HEK293T (cell line): ENCODE measurements around the gene MT1E.

Source experiments
- ARNT ChIP-seq: fragments of 450-650 bp; IDR thresholded peaks from 2 replicates; pipeline ENCODE4 v1.6.1; 2017; ENCODE audit warnings: mild to moderate bottlenecking
- CTBP1 ChIP-seq: fragments of 450-650 bp; IDR thresholded peaks from 2 replicates; pipeline ENCODE4 v1.6.1; 2016; ENCODE audit warnings: borderline replicate concordance
- ELF4 ChIP-seq: fragments of 450-650 bp; IDR thresholded peaks from 2 replicates; pipeline ENCODE4 v1.6.1; 2017; ENCODE audit warnings: antibody characterized with exemption
- FOXA1 ChIP-seq: fragments of 450-650 bp; IDR thresholded peaks from 2 replicates; pipeline ENCODE4 v1.6.1; 2016; ENCODE audit warnings: mild to moderate bottlenecking
- L3MBTL2 ChIP-seq: fragments of 450-650 bp; conservative IDR thresholded peaks from 2 replicates; pipeline ENCODE4 v1.6.1; 2016; ENCODE audit warnings: mild to moderate bottlenecking
- LEF1 ChIP-seq: fragments of 450-650 bp; IDR thresholded peaks from 2 replicates; pipeline ENCODE4 v1.6.1; 2017; ENCODE audit warnings: mild to moderate bottlenecking, borderline replicate concordance
- SP1 ChIP-seq: fragments of 450-650 bp; IDR thresholded peaks from 2 replicates; pipeline ENCODE4 v1.6.1; 2017
- SUZ12 ChIP-seq: fragments of 450-650 bp; IDR thresholded peaks from 2 replicates; pipeline ENCODE4 v1.6.1; 2016; ENCODE audit warnings: mild to moderate bottlenecking
- TARDBP ChIP-seq: fragments of 450-650 bp; IDR thresholded peaks from 2 replicates; pipeline ENCODE4 v1.6.1; 2016
- ZNF384 ChIP-seq: fragments of 450-650 bp; IDR thresholded peaks from 2 replicates; pipeline ENCODE4 v1.6.1; 2016

- TF ChIP-seq CTBP1 = no peak
- no peak for TF ChIP-seq FOXA1
- no peak for TF ChIP-seq LEF1
- TF ChIP-seq SUZ12 = no peak
- no peak for TF ChIP-seq SP1
- no peak for TF ChIP-seq ZNF384
- no peak for TF ChIP-seq ELF4
- no peak for TF ChIP-seq ARNT
- TF ChIP-seq L3MBTL2 = no peak
- TF ChIP-seq TARDBP = no peak
These were observed 17.6 kb downstream of the MT1E start for GRCh38 chr16:56643080-56643778.
